HepG2 (cell line): ENCODE data around the gene ABCA2. TPM values are rescaled to one million over a fixed set of nuclear protein-coding genes. Genes with fewer than 3 reads are reported as not detected.

ENCODE experiments used
- CTCF ChIP-seq: sonication (generic); formaldehyde crosslinking; IDR thresholded peaks from 2 replicates; pipeline ENCODE4 v1.5.0; 2020; ENCODE audit warnings: mild to moderate bottlenecking, missing genetic modification reagents, moderate library complexity
- GABPB1 ChIP-seq: IDR thresholded peaks from 2 replicates; pipeline ENCODE4 v1.6.1; 2016; ENCODE audit warnings: mild to moderate bottlenecking, missing genetic modification reagents, moderate library complexity, missing compliant biosample characterization
- KDM2A ChIP-seq: sonication (generic); formaldehyde crosslinking; IDR thresholded peaks from 2 replicates; pipeline ENCODE4 v1.4.0; 2020; ENCODE audit warnings: low read depth, missing genetic modification reagents, borderline replicate concordance
- STAG1 ChIP-seq: sonication (generic); formaldehyde crosslinking; IDR thresholded peaks from 2 replicates; pipeline ENCODE4 v1.4.0; 2020; ENCODE audit warnings: missing genetic modification reagents
- polyA plus RNA-seq, 8 experiments: library from polyadenylated mRNA; depleted of rRNA in 3 of 8; stranded (reverse) in 7 of 8; unstranded in 1 of 8; fragments of >200 nt; fragmentation: Illumina TruSeq in 4 of 8; extraction: Trizol in 4 of 8; gene quantifications; 2 replicates each; pipeline versions ENCODE4 v1.2.1 to v1.2.3, GENCODE V29; 2011 to 2016; ENCODE audit warnings: low read depth in 4 of 8, missing spikeins in 1 of 8, mixed read lengths in 1 of 8; ENCODE audit not compliant: insufficient read depth in 1 of 8
- total RNA-seq, 5 experiments: library from RNA; depleted of rRNA; stranded (reverse); fragments of >200 nt; fragmentation: Illumina TruSeq; extraction: Trizol; gene quantifications; 2 replicates each; pipeline ENCODE4 v1.2.3, GENCODE V29; 2016; ENCODE audit warnings: low read depth in 1 of 5
- TF ChIP-seq, protein P1 (sequence below): sonication (generic); formaldehyde crosslinking; IDR thresholded peaks from 2 replicates; pipeline ENCODE4 v1.4.0; 2020; ENCODE audit warnings: missing genetic modification reagents
- TF ChIP-seq, protein P2 (sequence below): sonication (generic); formaldehyde crosslinking; IDR thresholded peaks from 2 replicates; pipeline ENCODE4 v1.5.1; 2020; ENCODE audit warnings: mild to moderate bottlenecking, missing genetic modification reagents, moderate library complexity

ABCA2 gene
- total and polyA plus RNA-seq, 2 of the 13 experiments (the other 11 are each of a cell fraction or from before 2014, with no cell fraction given) = 2.9 to 19.2 TPM

GRCh38 chr9:137004285-137004684, 23.8 kb downstream of the ABCA2 start (continued):
- TF ChIP-seq CTCF (peak; percentile 55), GABPB1 (CRISPR knock-in tag) (peak; percentile 46; the same call in 1 of the 2 replicates), STAG1 (CRISPR knock-in tag) (peak; percentile 54), KDM2A (0 out of 2 replicates have a peak, but pooled peaks have one; percentile 37)
- TF ChIP-seq, protein P1, sequence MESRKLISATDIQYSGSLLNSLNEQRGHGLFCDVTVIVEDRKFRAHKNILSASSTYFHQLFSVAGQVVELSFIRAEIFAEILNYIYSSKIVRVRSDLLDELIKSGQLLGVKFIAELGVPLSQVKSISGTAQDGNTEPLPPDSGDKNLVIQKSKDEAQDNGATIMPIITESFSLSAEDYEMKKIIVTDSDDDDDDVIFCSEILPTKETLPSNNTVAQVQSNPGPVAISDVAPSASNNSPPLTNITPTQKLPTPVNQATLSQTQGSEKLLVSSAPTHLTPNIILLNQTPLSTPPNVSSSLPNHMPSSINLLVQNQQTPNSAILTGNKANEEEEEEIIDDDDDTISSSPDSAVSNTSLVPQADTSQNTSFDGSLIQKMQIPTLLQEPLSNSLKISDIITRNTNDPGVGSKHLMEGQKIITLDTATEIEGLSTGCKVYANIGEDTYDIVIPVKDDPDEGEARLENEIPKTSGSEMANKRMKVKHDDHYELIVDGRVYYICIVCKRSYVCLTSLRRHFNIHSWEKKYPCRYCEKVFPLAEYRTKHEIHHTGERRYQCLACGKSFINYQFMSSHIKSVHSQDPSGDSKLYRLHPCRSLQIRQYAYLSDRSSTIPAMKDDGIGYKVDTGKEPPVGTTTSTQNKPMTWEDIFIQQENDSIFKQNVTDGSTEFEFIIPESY (CRISPR knock-in tag) = peak; percentile 94
- TF ChIP-seq, protein P2, sequence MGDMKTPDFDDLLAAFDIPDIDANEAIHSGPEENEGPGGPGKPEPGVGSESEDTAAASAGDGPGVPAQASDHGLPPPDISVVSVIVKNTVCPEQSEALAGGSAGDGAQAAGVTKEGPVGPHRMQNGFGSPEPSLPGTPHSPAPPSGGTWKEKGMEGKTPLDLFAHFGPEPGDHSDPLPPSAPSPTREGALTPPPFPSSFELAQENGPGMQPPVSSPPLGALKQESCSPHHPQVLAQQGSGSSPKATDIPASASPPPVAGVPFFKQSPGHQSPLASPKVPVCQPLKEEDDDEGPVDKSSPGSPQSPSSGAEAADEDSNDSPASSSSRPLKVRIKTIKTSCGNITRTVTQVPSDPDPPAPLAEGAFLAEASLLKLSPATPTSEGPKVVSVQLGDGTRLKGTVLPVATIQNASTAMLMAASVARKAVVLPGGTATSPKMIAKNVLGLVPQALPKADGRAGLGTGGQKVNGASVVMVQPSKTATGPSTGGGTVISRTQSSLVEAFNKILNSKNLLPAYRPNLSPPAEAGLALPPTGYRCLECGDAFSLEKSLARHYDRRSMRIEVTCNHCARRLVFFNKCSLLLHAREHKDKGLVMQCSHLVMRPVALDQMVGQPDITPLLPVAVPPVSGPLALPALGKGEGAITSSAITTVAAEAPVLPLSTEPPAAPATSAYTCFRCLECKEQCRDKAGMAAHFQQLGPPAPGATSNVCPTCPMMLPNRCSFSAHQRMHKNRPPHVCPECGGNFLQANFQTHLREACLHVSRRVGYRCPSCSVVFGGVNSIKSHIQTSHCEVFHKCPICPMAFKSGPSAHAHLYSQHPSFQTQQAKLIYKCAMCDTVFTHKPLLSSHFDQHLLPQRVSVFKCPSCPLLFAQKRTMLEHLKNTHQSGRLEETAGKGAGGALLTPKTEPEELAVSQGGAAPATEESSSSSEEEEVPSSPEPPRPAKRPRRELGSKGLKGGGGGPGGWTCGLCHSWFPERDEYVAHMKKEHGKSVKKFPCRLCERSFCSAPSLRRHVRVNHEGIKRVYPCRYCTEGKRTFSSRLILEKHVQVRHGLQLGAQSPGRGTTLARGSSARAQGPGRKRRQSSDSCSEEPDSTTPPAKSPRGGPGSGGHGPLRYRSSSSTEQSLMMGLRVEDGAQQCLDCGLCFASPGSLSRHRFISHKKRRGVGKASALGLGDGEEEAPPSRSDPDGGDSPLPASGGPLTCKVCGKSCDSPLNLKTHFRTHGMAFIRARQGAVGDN (CRISPR knock-in tag) = peak; percentile 25; the same call in 1 of the 2 replicates
